GM19324 (cell line): Measurements from ENCODE around the gene PTPN9.
"Not testable (repeated sequence)": the region's sequence is repeated elsewhere in the genome, so short reads cannot be mapped to it uniquely, and the experiment has no call there.

Experiments used
- ATAC-seq: cut with Tn5 transposase; IDR thresholded peaks from one replicate; pipeline ENCODE4 v1.9.1; 2021; ENCODE audit warnings: mild to moderate bottlenecking, moderate library complexity; ENCODE audit not compliant: unreplicated experiment, low FRiP score

PTPN9 gene

DNA sequence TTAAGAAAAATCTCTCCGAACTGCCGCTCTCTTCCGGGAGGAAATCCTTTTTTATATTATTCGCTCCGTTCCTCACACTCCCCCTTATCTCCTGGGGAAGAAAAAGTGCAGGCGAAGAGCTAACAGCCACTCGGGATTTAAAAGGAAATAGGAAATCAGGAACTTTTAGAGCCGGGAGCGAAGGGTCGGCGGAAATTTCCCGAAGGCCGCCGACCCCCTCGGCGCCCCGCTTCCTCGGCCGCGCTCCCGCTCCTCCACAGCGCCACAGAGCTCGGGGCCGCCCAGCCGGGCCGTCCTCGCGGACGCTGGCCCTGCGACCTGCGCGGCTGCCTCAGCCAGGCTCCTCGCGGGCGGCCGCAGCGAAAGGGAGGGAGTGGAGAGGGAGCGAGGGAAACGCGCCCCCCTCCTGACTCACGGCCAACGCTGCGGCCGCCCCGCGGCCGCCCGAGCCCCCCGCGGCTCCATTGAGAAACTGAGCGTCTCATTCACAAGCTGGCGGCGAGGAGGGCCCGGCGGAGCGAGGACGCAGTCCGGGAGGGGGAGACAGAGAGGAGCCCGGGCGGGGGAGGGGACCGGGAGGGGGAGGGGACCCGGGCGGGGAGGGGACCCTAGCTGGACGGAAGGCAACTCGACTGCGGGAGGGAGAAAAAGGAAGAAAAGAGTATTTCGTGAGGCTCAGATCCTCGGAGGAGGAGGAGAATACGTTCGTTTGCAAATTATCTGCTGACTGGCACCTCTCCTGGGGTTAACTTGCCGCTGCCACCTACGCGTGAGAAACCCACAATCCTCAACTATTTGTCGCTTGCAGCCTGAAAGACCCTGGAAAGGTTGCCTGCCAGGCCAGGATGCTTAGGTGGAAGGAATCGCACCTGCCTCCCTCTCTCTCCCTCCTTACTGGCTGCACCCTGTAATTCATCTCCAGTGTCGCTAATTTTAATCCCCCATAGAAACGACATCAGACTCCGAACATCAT lies at the start of gene PTPN9:
Gene PTPN9, minus strand, starts transcription at position 368 of the 973 bp plus-strand sequence. CDS start 539 bp downstream, outside the sequence.
- peak; percentile 56 for ATAC-seq

DNA sequence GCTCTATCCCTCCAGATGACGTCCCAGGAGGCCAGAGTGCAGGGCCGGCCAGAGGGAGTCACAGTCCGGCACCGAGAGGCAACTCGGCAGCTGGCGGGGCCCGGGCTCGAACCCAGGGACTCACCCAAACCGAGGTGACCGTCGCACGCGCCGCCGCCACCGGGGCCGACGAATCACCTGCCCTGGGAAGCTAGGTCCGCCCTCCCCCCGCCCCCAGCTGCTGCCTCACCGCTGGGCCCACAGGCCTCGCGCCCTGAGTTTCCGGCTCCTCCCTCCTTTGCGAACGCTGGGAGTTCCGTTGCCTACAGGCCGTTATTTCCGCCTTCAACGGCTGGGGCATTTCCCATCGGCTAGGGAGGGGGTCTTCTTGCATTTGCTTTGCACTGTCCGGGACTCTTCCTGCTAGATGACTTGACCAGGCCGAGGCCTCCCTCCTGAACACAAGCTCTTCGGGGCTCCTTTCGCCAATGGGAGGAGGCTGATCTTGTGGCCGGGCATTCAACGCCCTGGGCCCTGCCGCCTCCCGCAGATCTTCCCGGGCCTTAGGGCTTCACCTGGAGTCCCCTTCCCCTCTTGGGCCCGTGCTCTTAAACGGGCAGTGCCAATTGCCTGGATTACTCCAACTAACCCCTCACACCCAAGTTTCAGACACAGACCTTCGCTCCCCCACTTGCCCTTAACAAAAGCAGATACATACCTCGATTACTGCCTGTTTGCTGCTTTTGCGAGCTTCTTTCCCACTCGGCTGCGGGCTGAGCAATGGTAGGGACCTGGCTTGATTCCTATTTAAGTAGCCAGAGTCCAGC lies 46.6 kb upstream of the PTPN9 start, which contains the start of gene SNUPN:
Gene SNUPN, minus strand, starts transcription at position 184 of the 806 bp plus-strand sequence. CDS start 4,674 bp downstream, outside the sequence.
- peak; percentile 83 for ATAC-seq

DNA sequence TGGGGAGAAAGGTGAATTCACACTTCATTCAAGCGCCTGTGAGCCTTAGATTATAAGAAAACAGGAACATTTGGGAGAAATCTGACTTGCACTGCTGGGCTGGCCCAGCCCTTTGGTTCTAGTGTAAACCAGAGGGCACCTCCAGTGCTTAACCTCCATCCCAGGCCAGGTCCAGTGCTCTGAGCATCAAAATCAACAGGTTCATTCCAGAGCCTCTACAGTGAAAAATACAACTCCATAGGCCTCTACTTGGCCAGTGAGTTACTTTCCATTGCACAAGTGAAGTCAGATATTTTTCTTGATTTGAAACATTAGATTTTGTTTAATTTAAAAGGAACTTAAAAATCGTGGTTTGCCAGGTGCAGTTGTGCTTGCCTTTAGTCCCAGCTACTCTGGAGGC lies 43.4 kb upstream of the PTPN9 start:
- no peak for ATAC-seq

DNA sequence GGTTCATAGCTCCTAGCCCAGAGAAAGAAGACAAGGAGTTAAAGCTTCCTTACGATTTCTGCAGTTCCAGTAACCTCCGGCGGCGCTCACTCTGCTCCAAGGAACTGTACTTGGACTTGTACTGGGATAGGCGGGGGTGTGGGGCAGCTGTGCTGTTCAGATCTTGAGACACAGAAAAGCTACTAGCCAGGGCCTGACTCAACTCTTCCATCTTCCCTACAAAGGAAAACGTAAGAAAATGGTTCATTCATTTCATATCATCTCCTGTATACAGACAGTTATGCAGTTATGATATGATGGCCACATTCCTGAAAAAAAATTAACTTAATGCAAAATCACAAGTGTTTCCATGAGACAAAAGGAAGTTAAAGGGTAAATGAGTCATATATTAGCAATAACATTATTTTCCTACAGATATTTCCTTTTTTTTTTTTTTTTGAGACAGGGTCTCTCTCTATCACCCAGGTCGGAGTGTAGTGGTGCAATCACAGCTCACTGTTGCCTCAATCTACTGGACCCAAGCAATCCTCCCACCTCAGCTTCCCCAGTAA lies 41.8 kb upstream of the PTPN9 start:
- ATAC-seq, result no peak

DNA sequence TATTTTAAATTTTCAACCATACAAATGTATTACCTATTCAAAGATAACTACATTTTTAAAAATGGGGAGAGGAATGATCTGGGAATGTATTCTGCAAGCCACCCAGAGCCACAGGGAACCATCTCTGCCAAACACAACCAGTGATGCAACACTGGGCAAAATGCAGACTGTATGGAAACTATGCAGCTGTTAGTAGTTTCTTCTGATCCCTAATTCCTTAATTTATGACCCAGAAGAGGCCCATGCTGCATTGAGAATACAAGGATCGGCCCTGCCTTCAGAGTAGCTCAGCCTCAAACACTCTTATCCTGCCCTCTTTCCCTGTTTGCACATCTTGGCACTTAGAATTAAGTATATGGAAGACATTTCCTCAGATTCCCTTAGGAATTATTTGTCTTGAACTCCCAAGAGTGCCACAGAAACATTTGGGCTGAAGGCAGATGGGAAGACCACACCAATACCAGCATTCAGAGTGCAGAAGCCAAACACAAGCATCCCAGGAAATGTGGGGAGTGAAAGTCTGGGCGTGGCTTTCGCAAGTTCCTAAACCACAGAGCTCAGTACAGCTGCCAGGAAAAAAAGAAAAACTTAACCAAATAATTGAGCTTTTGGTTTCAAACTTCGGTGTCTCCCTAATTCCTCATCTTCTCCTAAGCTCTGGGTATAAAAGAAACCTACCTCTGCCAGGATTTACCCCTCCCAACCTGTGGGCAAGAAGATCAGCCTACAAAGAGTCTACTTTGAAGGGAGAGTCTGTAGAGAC lies 41.1 kb upstream of the PTPN9 start:
- no peak for ATAC-seq

DNA sequence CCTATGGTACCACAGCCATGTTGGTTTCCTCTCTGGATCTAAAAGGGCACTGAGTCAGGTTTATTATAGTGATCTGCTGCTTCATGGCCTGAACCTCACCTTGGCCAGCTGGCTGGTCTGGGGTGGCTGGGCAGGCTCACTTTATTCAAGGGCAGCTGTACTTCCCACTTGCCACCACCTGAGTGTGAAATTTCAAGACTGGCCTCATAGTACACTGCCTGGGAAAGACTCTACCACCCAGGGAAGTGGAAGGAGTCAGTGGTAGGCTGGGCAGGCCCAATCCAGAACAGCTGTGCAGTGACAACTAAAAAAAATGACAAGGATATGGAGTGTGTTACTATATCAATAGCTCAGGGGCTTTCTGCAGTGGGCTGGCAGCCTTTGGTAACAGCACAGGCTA lies 37.7 kb upstream of the PTPN9 start:
- ATAC-seq, result no peak

DNA sequence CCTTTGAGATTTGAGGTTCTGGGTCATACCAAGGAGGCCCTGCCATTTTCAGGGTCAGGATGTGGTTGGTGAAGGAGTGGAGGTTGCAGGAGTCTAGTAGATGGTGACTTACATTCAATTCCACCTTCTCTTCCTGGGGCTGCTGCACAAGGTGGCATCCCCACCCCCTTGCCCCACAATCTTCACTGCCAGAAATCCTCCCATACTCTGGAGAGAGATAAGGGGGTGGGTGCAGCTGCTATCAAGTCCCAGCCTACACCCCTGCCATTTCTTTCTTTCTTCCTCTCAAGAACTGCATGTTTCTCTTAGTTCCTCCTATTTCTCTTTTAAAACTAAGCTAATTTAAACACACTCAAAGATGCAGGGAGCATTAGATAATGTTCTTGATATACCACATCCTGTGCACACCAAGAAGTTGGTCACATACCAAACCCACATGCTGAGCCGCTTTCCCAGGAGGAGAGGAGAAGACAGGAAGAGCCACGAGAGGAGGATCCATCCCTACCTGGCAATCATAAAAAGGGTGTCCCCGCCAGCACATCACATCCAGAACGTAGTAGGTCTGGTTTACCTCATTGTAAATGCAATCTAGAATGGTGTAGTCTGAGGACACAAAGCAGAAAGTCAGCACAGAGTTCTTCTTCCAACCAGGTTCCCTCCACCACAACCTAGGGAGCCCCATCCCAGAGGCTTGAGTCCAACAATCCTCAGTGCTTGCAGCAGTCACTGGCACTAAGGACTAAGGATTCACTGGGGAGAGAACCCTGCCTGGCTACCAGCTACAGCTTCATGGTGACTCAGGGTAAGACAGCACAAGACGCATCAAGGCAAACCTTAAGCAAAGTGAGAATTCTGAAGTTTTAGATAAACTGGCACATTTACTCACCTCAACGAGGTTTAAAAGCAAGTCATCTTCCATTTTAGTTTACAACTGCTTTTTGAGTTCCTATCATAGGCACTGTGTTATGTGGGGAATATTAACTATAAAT lies 27.9 kb upstream of the PTPN9 start:
- no peak for ATAC-seq

DNA sequence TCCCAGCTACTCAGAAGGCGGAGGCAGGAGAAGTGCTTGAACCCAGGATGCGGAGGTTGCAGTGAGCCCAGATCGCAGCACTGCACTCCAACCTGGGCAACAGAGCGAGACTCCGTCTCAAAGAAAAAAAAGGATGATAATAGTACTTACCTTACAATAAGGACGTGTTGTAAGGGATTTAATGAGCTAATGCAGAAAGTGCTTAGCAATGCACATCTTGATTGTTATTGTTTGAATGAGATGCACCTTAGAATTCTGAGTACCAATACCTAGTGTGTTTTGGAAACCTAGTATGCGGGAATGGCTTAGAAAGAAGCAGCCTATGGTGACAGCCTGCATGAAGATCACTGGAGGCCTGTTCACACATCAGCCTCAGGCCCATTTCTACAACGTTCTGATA lies 26.9 kb upstream of the PTPN9 start:
- ATAC-seq, result no peak

DNA sequence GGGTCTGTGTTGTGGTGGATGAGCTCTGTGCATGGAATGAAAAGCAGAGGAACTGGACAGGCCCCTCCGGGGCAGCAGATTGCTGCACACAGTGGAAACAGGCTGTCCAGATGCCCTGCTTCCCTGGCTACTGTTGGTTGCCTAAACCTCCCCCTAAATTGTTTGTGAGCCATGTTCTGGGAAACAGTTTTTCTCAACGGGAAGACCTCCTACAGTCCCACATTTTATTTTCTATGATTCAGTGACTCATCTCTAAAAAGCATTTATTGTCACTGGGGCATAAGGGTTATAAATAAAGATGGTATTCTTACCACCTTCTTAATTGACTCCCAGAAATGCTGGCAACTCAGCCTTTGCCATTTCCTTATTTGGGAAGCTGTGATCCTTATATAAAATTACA lies 20.3 kb upstream of the PTPN9 start:
- ATAC-seq, result no peak

DNA sequence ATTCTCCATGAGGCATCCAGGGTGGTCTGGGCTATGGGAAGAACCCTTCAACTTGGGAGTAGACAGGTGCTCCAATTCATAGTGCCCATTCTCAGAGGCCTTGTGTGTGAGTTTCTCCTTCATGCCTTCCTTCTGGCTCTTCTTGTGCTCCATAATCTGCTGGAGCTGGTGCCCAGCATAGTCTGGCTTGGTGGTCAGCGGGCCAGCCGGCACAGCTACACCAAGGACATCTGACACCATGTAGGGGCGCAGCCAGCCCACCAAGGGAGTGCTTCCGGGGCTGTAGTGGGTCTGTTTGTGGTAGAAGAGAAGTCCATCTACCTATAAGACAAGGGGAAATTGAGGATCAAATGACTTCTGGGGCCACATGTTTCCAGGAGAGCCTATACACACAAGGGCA lies 19.2 kb upstream of the PTPN9 start:
- ATAC-seq, result no peak

DNA sequence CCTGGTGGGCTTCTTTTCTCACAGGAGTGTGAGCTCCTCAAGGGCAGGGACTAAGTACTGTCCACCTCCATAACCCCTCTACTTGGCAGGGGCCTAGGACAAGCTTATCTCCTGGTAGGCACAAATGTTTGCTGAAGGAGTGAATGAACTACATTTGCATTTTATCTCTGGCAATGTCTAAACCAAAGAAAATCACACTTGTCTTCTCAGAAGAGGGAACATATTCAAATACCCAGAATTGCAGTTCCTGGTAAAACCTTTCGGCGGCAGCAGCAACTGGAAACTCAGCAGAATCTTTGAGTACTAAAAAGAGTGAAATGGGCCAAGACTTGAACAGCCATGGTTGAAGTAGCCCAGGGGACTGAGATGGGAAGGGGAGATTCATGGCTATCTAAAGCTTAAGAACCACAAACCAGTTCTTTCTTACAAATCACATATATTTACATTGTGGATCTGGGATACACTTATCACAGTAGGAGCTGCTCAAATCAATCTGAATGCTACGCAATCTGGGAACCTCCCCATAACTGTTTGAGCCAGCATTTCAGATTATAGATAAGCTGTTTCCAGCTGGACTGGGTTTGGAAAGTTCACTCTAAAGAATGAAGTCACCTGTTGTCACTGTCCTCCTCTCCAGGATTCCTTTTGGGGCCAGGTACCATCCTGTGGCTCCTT lies 18.7 kb upstream of the PTPN9 start:
- ATAC-seq, result no peak

DNA sequence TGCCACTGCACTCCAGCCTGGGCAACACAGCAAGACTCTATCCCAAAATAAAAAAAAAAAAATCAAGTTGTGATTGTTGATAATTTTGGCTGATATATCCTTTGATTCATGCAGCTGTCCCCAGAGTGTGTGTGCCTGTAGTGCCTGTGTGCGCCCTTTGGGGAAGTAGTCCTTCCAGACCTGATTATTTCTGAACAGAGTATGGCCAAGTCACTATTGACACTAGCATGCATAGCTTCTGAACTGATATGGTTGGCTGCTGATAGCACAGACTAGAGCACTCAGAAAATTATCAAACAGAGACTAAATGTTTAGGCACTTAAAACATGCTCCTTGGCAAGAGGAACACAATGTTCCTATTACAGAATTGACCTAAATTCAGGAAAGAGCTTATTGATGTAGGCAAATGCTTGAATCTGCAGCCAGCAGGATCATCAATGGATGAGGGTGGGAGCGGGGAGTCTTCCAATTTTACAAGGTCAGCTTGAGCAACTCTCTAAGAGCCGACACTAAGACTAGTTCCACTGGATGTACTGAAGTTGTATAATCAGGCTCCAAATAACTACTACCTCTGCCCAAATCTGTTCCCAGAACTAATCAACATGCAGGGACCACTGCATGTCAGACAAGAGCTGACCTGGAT lies 17.7 kb upstream of the PTPN9 start:
- no peak for ATAC-seq

DNA sequence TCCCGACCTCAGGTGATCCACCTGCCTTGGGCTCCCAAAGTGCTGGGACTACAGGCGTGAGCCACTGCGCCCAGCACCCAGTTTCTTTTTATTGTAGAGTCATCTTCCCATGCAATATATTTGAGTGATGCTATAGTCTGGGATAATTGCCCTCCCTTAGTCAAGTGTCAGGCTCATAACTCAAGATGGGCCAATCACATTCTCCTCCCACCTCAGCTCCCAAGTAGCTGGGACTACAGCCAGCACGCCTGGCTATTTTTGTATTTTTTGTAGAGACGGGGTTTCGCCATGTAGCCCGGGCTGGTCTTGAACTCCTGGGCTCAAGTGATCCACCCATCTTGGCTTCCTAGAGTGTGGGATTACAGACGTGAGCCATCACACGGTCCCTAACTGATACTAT lies 15.2 kb upstream of the PTPN9 start:
- no peak for ATAC-seq

DNA sequence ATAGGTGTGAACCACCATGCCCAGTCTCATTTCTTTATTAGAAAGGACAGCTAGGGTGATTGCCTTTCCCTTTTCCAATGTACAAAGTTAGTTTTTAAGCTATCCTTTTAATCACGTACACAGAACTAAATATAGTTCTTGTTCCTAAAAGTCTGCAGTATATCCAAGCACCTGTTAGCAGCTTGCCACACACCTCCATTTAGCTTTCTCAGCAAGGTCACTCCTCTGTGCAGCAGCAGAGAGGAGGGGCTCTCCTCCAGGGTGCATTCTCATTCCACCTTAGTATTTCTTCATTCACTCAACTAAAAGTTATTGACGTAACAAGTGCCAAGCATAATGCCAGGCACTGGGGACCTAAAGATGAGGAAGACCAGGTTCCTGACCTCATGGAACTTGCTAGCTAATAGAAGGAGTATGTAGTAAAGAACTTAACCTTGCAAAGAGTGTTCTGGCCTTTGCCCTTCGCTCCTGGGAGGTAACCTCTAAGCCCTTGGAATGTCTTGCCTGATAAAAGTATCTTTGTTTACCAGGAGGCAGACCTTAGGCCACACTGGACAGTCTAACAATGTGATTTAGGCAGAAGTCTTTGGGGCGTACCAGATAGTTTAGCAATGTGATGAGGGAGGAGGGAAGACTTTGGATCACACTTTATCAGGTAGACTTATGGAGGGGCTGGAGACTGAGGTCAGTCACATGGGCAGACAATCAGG lies 12.7 kb upstream of the PTPN9 start:
- ATAC-seq, result no peak

DNA sequence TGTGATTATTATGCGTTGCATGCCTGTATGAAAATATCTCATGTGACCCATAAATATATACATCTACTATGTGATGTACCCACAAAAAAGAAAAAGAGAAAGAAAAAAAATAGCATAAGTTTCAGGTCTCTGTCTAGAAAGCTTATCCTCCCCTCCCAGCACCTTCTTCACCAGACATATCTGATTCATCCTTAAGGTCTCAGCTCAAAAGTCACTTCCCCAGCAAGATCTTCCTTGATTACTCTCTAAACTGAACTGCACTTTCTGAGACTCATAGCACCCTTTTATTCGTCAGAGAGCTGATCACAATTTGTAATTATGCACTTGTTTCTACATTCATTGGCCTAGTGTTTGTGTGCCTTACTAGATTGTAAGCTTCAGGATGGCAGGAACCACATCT lies 11.1 kb upstream of the PTPN9 start:
- no peak for ATAC-seq

DNA sequence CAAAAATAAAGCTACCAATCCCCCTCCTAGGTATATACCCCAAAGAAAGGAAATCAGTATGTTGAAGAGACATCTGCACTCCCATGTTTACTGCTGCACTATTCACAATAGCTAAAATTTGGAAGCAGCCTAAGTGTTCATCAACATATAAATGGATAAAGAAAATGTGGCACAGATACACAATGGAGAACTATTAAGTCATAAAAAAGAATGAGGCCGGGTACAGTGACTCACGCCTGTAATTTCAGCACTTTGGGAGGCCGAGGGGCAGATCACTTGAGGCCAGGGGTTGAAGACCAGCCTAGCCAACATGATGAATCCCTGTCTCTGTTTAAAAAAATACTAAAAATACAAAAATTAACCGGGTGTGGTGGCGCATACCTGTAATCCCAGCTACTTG lies 10.0 kb upstream of the PTPN9 start:
- no peak for ATAC-seq

DNA sequence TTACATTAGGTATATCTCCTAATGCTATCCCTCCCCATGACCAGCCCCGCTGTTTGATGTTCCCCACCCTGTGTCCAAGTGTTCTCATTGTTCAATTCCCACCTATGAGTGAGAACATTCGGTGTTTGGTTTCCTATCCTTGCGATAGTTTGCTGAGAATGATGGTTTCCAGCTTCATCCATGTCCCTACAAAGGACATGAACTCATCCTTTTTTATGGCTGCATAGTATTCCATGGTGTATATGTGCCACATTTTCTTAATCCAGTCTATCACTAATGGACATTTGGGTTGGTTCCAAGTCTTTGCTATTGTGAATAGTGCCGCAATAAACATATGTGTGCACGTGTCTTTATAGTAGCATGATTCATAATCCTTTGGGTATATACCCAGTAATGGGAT lies 7.3 kb upstream of the PTPN9 start:
- ATAC-seq, result not testable (repeated sequence)
